Measurements from ENCODE around the gene AHI1.
A peak's percentile ranks its signal among the peaks of the same experiment; 100 is the strongest.
"Not testable (repeated sequence)": the region's sequence is repeated elsewhere in the genome, so short reads cannot be mapped to it uniquely, and the experiment has no call there.

Gene AHI1

GRCh38 chr6:135256866-135257265 is 240.7 kb downstream of the AHI1 start:
- DNase-seq = no peak

DNA sequence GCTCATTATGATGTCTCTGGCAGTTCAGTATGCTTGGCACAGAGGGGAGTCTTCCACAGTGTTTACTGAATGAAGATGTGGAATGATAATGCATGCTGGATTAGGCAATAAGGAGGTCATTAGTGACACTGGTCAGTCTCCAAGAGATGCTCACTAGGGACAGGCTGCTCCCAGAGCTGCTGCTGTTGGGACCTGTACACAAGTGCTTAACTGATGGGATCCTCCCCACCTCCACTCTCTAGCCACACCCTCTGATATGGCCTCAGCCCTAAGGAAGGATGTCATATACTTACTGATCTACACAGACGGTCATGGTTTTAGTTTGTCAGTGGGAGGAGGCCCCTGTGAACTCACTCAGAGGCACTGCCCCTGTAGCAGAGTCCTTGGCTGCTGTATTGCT is 243.1 kb downstream of the AHI1 start:
- no peak for DNase-seq

- peak; percentile 85 for DNase-seq
These were observed 245.8 kb downstream of the AHI1 start for GRCh38 chr6:135251498-135252441.

- DNase-seq = no peak
These were observed 246.6 kb downstream of the AHI1 start for GRCh38 chr6:135250751-135251497.

GRCh38 chr6:135250234-135250633 is 247.3 kb downstream of the AHI1 start:
- DNase-seq = no peak

DNA sequence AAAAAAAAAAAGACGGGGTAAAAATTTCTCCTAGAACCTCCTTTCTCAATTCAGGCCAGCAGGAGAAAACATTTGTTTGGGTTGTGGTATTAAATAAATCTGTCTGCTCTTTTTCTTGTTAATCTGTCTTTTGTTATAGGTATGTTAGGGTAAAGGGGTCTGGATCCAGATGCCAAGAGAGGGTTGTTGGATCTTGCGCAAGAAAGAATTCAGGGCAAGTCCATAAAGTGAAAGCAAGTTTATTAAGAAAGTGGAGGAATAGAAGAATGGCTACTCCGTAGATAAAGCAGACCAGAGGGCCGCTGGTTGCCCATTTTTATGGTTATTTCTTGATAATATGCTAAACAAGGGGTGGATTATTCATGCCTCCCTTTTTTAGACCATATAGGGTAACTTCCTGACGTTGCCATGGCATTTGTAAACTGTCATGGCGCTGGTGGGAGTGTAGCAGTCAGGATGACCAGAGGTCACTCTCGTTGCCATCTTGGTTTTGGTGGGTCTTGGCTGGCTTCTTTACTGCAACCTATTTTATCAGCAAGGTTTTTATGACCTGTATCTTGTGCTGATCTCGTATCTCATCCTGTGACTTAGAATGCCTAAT is 251.0 kb downstream of the AHI1 start:
- not testable (repeated sequence) for DNase-seq

- DNase-seq = no peak
These were observed 252.7 kb downstream of the AHI1 start for GRCh38 chr6:135244805-135245204.

- DNase-seq = no peak
These were observed 253.4 kb downstream of the AHI1 start for GRCh38 chr6:135243871-135244796.

DNA sequence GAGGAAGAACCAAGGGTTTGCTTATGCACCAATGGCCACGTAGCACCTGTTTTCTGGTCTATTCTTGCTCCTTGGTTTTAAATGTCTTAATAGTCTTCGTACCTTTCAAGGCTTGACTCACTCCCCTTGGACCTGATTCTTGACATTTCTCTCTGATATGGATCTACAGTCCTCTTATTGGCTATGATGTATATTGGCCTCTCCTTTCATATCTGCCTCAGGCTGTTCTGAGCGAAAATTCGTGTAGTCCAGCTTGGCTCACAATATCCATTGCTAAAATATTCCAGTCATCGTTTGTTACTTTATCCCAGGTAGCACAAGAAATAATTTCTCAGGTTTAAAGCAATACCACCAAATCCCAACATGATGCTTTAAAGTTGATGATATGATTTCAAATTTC is 256.8 kb downstream of the AHI1 start:
- DNase-seq = no peak

DNA sequence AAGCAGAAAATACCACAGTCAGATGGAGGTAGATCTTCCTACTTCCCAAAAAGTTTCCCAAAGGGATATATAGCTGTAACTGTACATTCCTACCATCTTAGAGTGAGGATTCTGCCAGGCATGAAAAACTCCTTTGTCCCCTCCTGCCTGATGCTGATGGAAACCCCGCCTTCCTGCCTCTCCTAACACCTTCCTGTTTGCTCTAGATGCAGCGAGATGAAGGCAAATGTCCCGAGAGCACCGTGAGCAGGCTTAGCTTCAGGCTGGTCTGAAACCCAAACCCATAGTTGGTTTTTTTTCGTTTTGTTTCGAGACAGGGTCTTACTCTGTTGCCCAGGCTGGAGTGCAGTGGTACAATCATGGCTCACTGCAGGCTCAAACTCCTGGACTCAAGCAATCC is 260.8 kb downstream of the AHI1 start:
- DNase-seq = no peak

- no peak for DNase-seq
These were observed 261.2 kb downstream of the AHI1 start for GRCh38 chr6:135236319-135236718.

DNA sequence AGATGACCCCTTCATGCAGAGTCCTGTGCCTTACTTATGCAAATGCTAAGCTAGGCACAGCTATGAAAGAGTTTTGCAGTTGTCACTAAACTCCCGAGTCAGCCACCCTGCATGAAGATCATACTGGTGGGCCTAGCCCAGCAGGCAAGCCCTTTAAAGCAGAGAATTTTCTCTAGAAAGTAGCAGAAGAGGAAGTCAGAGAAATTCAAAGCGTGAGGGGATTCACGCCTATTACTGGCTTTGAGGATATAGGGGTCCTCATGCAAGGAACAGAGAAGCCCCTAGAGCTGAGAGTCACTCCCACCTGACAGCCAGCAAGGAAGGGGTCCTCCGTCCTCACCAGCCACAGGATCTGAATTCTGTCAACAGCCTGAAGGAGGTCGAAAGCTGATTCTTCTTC is 261.8 kb downstream of the AHI1 start:
- DNase-seq = no peak

- DNase-seq = no peak
These were observed 263.1 kb downstream of the AHI1 start for GRCh38 chr6:135234492-135234780.

GRCh38 chr6:135233686-135234491 is 263.7 kb downstream of the AHI1 start:
- no peak for DNase-seq
